ENCODE results near the gene METTL2B.
"Not testable (repeated sequence)": the region's sequence is repeated elsewhere in the genome, so short reads cannot be mapped to it uniquely, and the experiment has no call there.

Gene METTL2B, protein sequence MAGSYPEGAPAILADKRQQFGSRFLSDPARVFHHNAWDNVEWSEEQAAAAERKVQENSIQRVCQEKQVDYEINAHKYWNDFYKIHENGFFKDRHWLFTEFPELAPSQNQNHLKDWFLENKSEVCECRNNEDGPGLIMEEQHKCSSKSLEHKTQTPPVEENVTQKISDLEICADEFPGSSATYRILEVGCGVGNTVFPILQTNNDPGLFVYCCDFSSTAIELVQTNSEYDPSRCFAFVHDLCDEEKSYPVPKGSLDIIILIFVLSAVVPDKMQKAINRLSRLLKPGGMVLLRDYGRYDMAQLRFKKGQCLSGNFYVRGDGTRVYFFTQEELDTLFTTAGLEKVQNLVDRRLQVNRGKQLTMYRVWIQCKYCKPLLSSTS

GRCh38 chr7:128476402-128477335 is at the start of gene METTL2B:
TSS of gene METTL2B (plus strand) at chr7:128476748. CDS start at chr7:128476766, 18 bp downstream.
- H3K27me3 ChIP-seq (ENCODE audit: control insufficient read depth in 2 of 2, insufficient read depth in 2 of 2, low read length in 2 of 2); H3K36me3 ChIP-seq (ENCODE audit: control insufficient read depth in 2 of 2, insufficient read depth in 2 of 2, low read length in 2 of 2); H3K9me3 ChIP-seq (ENCODE audit: control insufficient read depth in 2 of 2, low read length in 2 of 2): not testable (repeated sequence)
- peak within 1 kb of the TSS; percentile 72 to 82 for H3K4me3 ChIP-seq (ENCODE audit: low read length in 2 of 2)
- H3K9ac ChIP-seq (ENCODE audit: low read depth in 1 of 2, low read length in 2 of 2): peak within 1 kb of the TSS; percentile 69 to 70
- H3K27ac ChIP-seq (ENCODE audit: low read depth in 2 of 2, low read length in 2 of 2): peak within 1 kb of the TSS; percentile 81 to 84
- peaks cover 4 to 11% of the 10 kb centered on the region in 2 donors for H3K4me1 ChIP-seq (ENCODE audit: control insufficient read depth in 2 of 2, insufficient read depth in 2 of 2, low read length in 2 of 2)

DNA sequence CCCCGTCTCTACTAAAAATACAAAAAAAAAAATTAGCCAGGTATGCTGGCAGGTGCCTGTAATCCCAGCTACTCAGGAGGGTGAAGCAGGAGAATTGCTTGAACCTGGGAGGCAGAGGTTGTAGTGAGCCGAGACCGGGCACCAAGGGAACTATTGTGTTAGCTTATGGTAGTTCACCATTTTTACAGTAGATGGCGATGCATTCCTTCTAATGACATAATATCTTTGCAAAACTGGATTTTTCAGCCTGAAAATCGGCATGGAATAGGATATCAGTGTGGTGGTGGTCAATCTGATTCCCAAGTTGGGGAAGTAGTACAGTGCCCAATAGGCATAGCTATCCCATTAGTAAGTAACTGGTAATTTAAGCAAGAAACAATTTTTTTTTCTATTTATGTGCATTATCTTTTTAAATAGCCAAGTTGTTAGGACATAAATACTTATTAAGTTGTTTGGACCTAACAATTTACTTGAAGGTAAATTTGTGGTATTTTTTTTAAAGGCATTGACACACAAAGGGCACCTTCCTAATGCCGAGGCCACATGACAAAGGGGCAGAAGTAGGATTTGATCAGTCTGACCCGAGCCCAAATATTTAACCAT is 49.2 kb upstream of the METTL2B start:
- Histone ChIP-seq H3K27me3 (ENCODE audit: control insufficient read depth in 2 of 2, insufficient read depth in 2 of 2, low read length in 2 of 2) (no peaks in the 10 kb centered on the region), H3K9me3 (ENCODE audit: control insufficient read depth in 2 of 2, low read length in 2 of 2) (no peaks in the 10 kb centered on the region), H3K4me1 (ENCODE audit: control insufficient read depth in 2 of 2, insufficient read depth in 2 of 2, low read length in 2 of 2) (peaks cover 0 to 2% of the 10 kb centered on the region in 2 donors), H3K4me3 (ENCODE audit: low read length in 2 of 2) (no peak overlapping the region), H3K36me3 (ENCODE audit: control insufficient read depth in 2 of 2, insufficient read depth in 2 of 2, low read length in 2 of 2) (no peaks in the 10 kb centered on the region), H3K27ac (ENCODE audit: low read depth in 2 of 2, low read length in 2 of 2) (no peak overlapping the region), H3K9ac (ENCODE audit: low read depth in 1 of 2, low read length in 2 of 2) (no peak overlapping the region)

- Histone ChIP-seq H3K27me3 (ENCODE audit: control insufficient read depth in 2 of 2, insufficient read depth in 2 of 2, low read length in 2 of 2) (no peaks in the 10 kb centered on the region), H3K9me3 (ENCODE audit: control insufficient read depth in 2 of 2, low read length in 2 of 2) (no peaks in the 10 kb centered on the region), H3K27ac (ENCODE audit: low read depth in 2 of 2, low read length in 2 of 2) (no peak overlapping the region), H3K4me1 (ENCODE audit: control insufficient read depth in 2 of 2, insufficient read depth in 2 of 2, low read length in 2 of 2) (peaks cover 0 to 2% of the 10 kb centered on the region in 2 donors), H3K36me3 (ENCODE audit: control insufficient read depth in 2 of 2, insufficient read depth in 2 of 2, low read length in 2 of 2) (no peaks in the 10 kb centered on the region), H3K4me3 (ENCODE audit: low read length in 2 of 2) (no peak overlapping the region), H3K9ac (ENCODE audit: low read depth in 1 of 2, low read length in 2 of 2) (no peak overlapping the region)
Observed at GRCh38 chr7:128430207-128430606, 46.3 kb upstream of the METTL2B start.

- no peak overlapping the region for H3K27ac ChIP-seq (ENCODE audit: low read depth in 2 of 2, low read length in 2 of 2)
- H3K27me3 ChIP-seq (ENCODE audit: control insufficient read depth in 2 of 2, insufficient read depth in 2 of 2, low read length in 2 of 2): no peaks in the 10 kb centered on the region
- H3K9me3 ChIP-seq (ENCODE audit: control insufficient read depth in 2 of 2, low read length in 2 of 2): no peaks in the 10 kb centered on the region
Observed at GRCh38 chr7:128431221-128431620, 45.3 kb upstream of the METTL2B start.

DNA sequence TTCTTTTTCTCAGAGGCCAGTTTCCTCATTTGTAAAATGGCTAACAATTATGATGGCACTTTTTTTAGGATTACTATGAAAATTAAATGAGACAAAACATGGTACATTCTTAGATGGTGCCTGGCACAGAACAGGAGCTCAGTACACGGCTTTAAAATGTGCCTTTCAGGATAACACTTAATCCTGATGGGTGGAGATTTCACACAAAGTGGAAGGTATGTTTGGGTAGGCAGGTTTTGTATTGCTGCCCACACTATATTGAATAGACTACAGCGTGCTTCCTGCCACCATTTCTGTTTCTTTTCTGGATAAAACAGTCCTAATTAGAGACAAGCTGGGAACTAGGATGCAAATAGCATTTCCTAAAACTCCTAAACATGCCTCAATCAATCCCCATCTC is 44.8 kb upstream of the METTL2B start:
- H3K9ac ChIP-seq (ENCODE audit: low read depth in 1 of 2, low read length in 2 of 2): no peak overlapping the region
- H3K4me1 ChIP-seq (ENCODE audit: control insufficient read depth in 2 of 2, insufficient read depth in 2 of 2, low read length in 2 of 2): peaks cover 0 to 2% of the 10 kb centered on the region in 2 donors
- H3K27me3 ChIP-seq (ENCODE audit: control insufficient read depth in 2 of 2, insufficient read depth in 2 of 2, low read length in 2 of 2): no peaks in the 10 kb centered on the region
- H3K36me3 ChIP-seq (ENCODE audit: control insufficient read depth in 2 of 2, insufficient read depth in 2 of 2, low read length in 2 of 2): no peaks in the 10 kb centered on the region
- H3K4me3 ChIP-seq (ENCODE audit: low read length in 2 of 2): no peak overlapping the region
- H3K9me3 ChIP-seq (ENCODE audit: control insufficient read depth in 2 of 2, low read length in 2 of 2): no peaks in the 10 kb centered on the region
- no peak overlapping the region for H3K27ac ChIP-seq (ENCODE audit: low read depth in 2 of 2, low read length in 2 of 2)

More at GRCh38 chr7:128431221-128431620, 45.3 kb upstream of the METTL2B start:
- H3K4me3 ChIP-seq (ENCODE audit: low read length in 2 of 2): no peak overlapping the region
- H3K4me1 ChIP-seq (ENCODE audit: control insufficient read depth in 2 of 2, insufficient read depth in 2 of 2, low read length in 2 of 2): peaks cover 0 to 2% of the 10 kb centered on the region in 2 donors
- no peaks in the 10 kb centered on the region for H3K36me3 ChIP-seq (ENCODE audit: control insufficient read depth in 2 of 2, insufficient read depth in 2 of 2, low read length in 2 of 2)
- no peak overlapping the region for H3K9ac ChIP-seq (ENCODE audit: low read depth in 1 of 2, low read length in 2 of 2)

- Histone ChIP-seq H3K4me3 (ENCODE audit: low read length in 2 of 2) (no peak overlapping the region), H3K36me3 (ENCODE audit: control insufficient read depth in 2 of 2, insufficient read depth in 2 of 2, low read length in 2 of 2) (no peaks in the 10 kb centered on the region), H3K9me3 (ENCODE audit: control insufficient read depth in 2 of 2, low read length in 2 of 2) (no peaks in the 10 kb centered on the region), H3K27ac (ENCODE audit: low read depth in 2 of 2, low read length in 2 of 2) (no peak overlapping the region), H3K27me3 (ENCODE audit: control insufficient read depth in 2 of 2, insufficient read depth in 2 of 2, low read length in 2 of 2) (no peaks in the 10 kb centered on the region), H3K4me1 (ENCODE audit: control insufficient read depth in 2 of 2, insufficient read depth in 2 of 2, low read length in 2 of 2) (no peaks in the 10 kb centered on the region), H3K9ac (ENCODE audit: low read depth in 1 of 2, low read length in 2 of 2) (no peak overlapping the region)
Observed at GRCh38 chr7:128434413-128435326, 41.9 kb upstream of the METTL2B start.

DNA sequence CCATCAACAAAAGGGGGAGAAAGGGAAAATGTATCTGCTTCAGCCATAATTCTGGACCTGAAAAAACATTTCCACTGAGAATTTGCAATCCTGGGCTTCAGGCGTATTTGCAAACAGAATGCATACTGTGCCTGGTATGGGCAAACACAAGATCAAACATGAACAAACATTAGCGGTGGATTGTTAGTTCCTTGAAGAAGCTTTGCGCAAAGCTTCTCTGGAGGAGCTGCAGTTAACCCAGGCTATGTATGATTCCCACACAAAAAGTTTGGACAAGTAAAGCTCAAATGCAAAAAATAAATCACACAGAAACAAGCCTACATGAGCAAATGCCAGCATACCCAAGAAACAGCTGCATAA is 41.2 kb upstream of the METTL2B start:
- H3K36me3 ChIP-seq (ENCODE audit: control insufficient read depth in 2 of 2, insufficient read depth in 2 of 2, low read length in 2 of 2): no peaks in the 10 kb centered on the region
- no peak overlapping the region for H3K27ac ChIP-seq (ENCODE audit: low read depth in 2 of 2, low read length in 2 of 2)
- H3K4me3 ChIP-seq (ENCODE audit: low read length in 2 of 2): no peak overlapping the region
- no peaks in the 10 kb centered on the region for H3K27me3 ChIP-seq (ENCODE audit: control insufficient read depth in 2 of 2, insufficient read depth in 2 of 2, low read length in 2 of 2)
- H3K4me1 ChIP-seq (ENCODE audit: control insufficient read depth in 2 of 2, insufficient read depth in 2 of 2, low read length in 2 of 2): no peaks in the 10 kb centered on the region
- H3K9me3 ChIP-seq (ENCODE audit: control insufficient read depth in 2 of 2, low read length in 2 of 2): no peaks in the 10 kb centered on the region
- H3K9ac ChIP-seq (ENCODE audit: low read depth in 1 of 2, low read length in 2 of 2): no peak overlapping the region

DNA sequence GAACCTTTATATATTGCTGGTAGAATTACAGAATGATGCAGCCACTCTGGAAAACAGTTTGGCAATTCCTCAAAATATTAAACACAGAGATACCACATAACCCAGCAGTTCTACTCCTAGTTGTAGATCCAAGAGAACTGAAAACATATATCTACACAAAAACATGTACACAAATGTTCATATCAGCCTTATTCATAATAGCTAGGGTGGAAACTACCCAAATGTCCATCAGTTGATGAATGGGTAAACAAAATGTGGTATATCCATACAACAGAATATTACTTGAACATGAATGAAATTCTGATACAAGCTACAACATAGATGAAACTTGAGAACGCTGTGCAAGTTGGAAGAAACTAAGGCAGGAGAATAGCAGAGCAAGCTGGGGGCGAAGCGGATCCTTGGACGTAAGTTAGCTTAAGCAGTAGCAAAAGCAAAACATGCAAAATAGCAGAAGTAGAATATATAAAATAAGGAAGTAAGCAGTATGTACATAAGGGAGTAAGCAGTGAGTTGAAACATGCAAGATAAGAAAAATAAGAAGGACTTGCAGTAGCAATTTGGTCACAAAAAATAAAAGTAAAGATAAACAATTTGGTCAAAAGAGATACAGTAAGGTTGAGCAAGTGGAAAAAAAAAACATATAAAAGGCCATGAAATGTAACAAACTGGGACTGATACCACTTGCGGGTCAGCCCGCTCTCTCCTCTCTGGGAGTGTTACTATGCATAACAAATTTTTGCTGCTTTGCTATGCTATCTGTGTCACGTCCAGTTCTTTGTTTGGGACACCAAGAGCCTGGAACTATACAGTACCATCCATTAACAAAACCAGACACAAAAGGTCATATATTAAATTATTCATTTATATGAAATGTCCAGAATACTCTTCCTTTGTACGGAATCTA is 38.9 kb upstream of the METTL2B start:
- no peak overlapping the region for H3K9ac ChIP-seq (ENCODE audit: low read depth in 1 of 2, low read length in 2 of 2)
- H3K9me3 ChIP-seq (ENCODE audit: control insufficient read depth in 2 of 2, low read length in 2 of 2): no peaks in the 10 kb centered on the region
- H3K27ac ChIP-seq (ENCODE audit: low read depth in 2 of 2, low read length in 2 of 2): no peak overlapping the region
- H3K36me3 ChIP-seq (ENCODE audit: control insufficient read depth in 2 of 2, insufficient read depth in 2 of 2, low read length in 2 of 2): no peaks in the 10 kb centered on the region
- H3K27me3 ChIP-seq (ENCODE audit: control insufficient read depth in 2 of 2, insufficient read depth in 2 of 2, low read length in 2 of 2): no peaks in the 10 kb centered on the region
- H3K4me3 ChIP-seq (ENCODE audit: low read length in 2 of 2): no peak overlapping the region
- H3K4me1 ChIP-seq (ENCODE audit: control insufficient read depth in 2 of 2, insufficient read depth in 2 of 2, low read length in 2 of 2): no peaks in the 10 kb centered on the region

GRCh38 chr7:128442356-128442755 is 34.2 kb upstream of the METTL2B start:
- no peaks in the 10 kb centered on the region for H3K36me3 ChIP-seq (ENCODE audit: control insufficient read depth in 2 of 2, insufficient read depth in 2 of 2, low read length in 2 of 2)
- no peaks in the 10 kb centered on the region for H3K27me3 ChIP-seq (ENCODE audit: control insufficient read depth in 2 of 2, insufficient read depth in 2 of 2, low read length in 2 of 2)
- no peak overlapping the region for H3K9ac ChIP-seq (ENCODE audit: low read depth in 1 of 2, low read length in 2 of 2)
- peaks cover 12 to 16% of the 10 kb centered on the region in 2 donors for H3K4me1 ChIP-seq (ENCODE audit: control insufficient read depth in 2 of 2, insufficient read depth in 2 of 2, low read length in 2 of 2)
- H3K27ac ChIP-seq (ENCODE audit: low read depth in 2 of 2, low read length in 2 of 2): no peak overlapping the region
- H3K4me3 ChIP-seq (ENCODE audit: low read length in 2 of 2): no peak overlapping the region
- H3K9me3 ChIP-seq (ENCODE audit: control insufficient read depth in 2 of 2, low read length in 2 of 2): no peaks in the 10 kb centered on the region

All from mucosa of rectum (tissue), 2 donors.